Central memory CD8-positive, alpha-beta T cell (primary cell): Measurements from ENCODE around the gene KIF15.

Experiments used
- ATAC-seq: fragments of 150-1000 bp; cut with Tn5 transposase; replicated peaks from 2 replicates; pipeline ENCODE4 v1.10.0; 2022; ENCODE audit warnings: mild to moderate bottlenecking, moderate FRiP score, moderate number of reproducible peaks; ENCODE audit not compliant: poor library complexity, severe bottlenecking; ENCODE audit errors: extremely low read depth
- DNase-seq, 2 donors: peaks; one replicate each; pipeline ENCODE4 v3.0.0; 2021; ENCODE audit warnings: low spot score in 2 of 2
- H3K27ac Mint-ChIP-seq: one replicate; pipeline ENCODE4 v1.8.0; 2022; ENCODE audit warnings: low read depth, mild to moderate bottlenecking, moderate library complexity, mixed read lengths
- H3K27me3 Mint-ChIP-seq: one replicate; pipeline ENCODE4 v1.8.0; 2022; ENCODE audit warnings: mixed read lengths
- H3K36me3 Mint-ChIP-seq: one replicate; pipeline ENCODE4 v1.8.0; 2022; ENCODE audit warnings: mild to moderate bottlenecking, moderate library complexity, mixed read lengths; ENCODE audit not compliant: insufficient read depth
- H3K4me1 Mint-ChIP-seq: one replicate; pipeline ENCODE4 v1.8.0; 2022; ENCODE audit warnings: mixed read lengths
- H3K4me3 Mint-ChIP-seq: one replicate; pipeline ENCODE4 v1.8.0; 2022; ENCODE audit warnings: mild to moderate bottlenecking, moderate library complexity, mixed read lengths
- H3K9me3 Mint-ChIP-seq: one replicate; pipeline ENCODE4 v1.8.0; 2022; ENCODE audit warnings: mixed read lengths

Gene KIF15

DNA sequence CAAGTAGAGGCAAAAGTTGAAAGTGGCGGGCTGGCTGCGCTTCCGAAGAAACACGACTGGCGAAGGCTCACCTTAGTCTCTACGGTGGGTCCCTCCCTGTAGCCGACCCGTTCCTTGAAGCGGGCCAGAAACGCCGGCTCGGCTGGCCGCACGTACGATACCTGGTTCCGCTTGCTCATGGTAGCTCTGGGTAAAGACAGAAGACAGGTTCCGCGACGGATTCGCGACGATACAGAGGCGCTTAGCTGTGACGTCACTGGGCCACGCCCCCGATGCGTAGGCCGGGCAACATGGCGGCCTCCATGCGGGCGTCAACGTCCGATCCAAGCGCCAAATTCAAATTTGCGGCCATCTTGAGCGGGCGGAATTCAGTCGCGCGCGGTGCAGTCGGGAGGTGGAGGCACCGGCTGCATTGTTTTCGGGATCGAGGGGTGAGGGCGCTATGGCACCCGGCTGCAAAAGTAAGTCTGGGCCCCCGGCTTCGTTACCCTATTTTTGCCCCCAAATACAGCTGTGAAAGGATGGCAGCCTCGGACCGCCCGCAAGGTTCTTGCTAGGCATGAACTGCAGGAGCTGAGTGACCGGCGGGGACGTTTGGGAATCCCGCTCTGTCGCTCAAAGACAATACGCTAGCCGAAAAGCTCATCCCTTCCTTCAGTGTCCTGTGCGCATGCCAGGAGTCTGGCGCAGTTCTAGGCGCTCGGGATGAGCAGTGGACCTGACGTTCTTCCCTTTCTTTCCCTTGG, at the start of gene KIF15, which contains the start of gene KIAA1143:
KIF15 (plus strand) TSS at position 371 of the 746 bp plus-strand sequence; CDS start at position 443, 72 bp downstream.
KIAA1143 (minus strand) TSS at position 196 of the 746 bp plus-strand sequence; CDS start at position 179, 17 bp downstream.
- Mint-ChIP-seq H3K36me3 (peaks cover 24% of the 10 kb centered on the region), H3K9me3 (no peaks in the 10 kb centered on the region), H3K4me1 (peaks cover 34% of the 10 kb centered on the region), H3K27ac (peak within 1 kb of the TSS; percentile 93), H3K4me3 (peak within 1 kb of the TSS; percentile 87), H3K27me3 (no peaks in the 10 kb centered on the region)
- ATAC-seq (peak; percentile 99), DNase-seq (peak; percentile 95 to 96)

- H3K27me3 Mint-ChIP-seq: peaks cover 31% of the 10 kb centered on the region
- DNase-seq: peak; percentile 13 to 17
- H3K4me1 Mint-ChIP-seq: peaks cover 10% of the 10 kb centered on the region
- peak within 1 kb of the TSS; percentile 35 for H3K27ac Mint-ChIP-seq
- H3K4me3 Mint-ChIP-seq: peak within 1 kb of the TSS; percentile 85
- H3K9me3 Mint-ChIP-seq: peaks cover 6% of the 10 kb centered on the region
- peak; percentile 70 for ATAC-seq
- peaks cover 3% of the 10 kb centered on the region for H3K36me3 Mint-ChIP-seq
These were observed 49.0 kb upstream of the KIF15 start, which contains the start of gene ZNF502 for GRCh38 chr3:44712455-44713075. Gene ZNF502 (plus strand): TSS chr3:44712660. CDS start chr3:44720262, 7,602 bp downstream.

GRCh38 chr3:44721231-44722102, 40.1 kb upstream of the KIF15 start:
- H3K4me3 Mint-ChIP-seq: no peak overlapping the region
- peaks cover 45% of the 10 kb centered on the region for H3K9me3 Mint-ChIP-seq
- H3K36me3 Mint-ChIP-seq: peaks cover 7% of the 10 kb centered on the region
- ATAC-seq (no peak), DNase-seq (no peak)
- no peak overlapping the region for H3K27ac Mint-ChIP-seq
- no peaks in the 10 kb centered on the region for H3K27me3 Mint-ChIP-seq
- H3K4me1 Mint-ChIP-seq: no peaks in the 10 kb centered on the region

DNA sequence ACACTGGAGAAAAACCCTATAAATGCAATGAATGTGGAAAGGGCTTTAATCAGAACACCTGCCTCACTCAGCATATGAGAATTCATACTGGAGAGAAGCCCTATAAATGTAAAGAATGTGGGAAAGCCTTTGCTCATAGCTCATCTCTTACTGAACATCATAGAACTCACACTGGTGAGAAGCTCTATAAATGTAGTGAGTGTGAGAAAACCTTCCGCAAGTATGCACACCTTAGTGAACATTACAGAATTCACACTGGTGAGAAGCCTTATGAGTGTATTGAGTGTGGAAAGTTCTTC, 39.5 kb upstream of the KIF15 start:
- Mint-ChIP-seq H3K27me3 (no peaks in the 10 kb centered on the region), H3K27ac (no peak overlapping the region), H3K9me3 (peaks cover 45% of the 10 kb centered on the region), H3K36me3 (peaks cover 7% of the 10 kb centered on the region), H3K4me1 (no peaks in the 10 kb centered on the region), H3K4me3 (no peak overlapping the region)
- ATAC-seq (no peak), DNase-seq (no peak)

DNA sequence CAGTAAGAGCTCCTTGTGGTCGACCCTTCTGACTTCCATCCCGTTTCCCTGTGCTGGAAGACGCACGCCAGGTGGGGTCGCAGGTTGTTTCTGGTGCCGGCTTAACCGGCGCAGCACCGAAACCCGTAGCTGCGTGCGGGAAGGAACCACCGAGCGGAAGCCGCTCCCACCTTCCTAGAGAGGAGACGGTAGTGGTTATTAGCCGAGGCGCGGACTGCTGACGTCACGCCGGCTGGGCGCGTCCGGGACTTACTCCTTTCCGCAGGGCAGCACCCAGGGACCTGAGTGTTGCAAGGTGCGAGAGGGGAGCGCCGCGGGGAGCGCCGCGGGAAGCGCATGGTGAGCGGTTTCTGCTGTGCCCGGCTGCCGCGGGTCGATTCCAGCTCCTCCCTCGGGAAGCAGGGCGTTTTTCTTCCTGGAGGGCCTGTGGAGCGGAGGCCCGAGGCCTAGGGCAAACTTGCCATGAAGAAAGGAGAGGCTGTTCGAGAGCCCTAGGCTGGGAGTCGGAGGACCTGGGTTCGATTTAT, 32.1 kb upstream of the KIF15 start, which contains the start of gene ZNF501:
ZNF501 (plus strand) TSS at position 252 of the 527 bp plus-strand sequence. CDS start 4,787 bp downstream, outside the sequence.
- DNase-seq (peak; percentile 59 to 77), ATAC-seq (peak; percentile 94)
- peaks cover 16% of the 10 kb centered on the region for H3K4me1 Mint-ChIP-seq
- H3K27me3 Mint-ChIP-seq: no peaks in the 10 kb centered on the region
- H3K4me3 Mint-ChIP-seq: peak within 1 kb of the TSS; percentile 98
- peak within 1 kb of the TSS; percentile 90 for H3K27ac Mint-ChIP-seq
- peaks cover 25% of the 10 kb centered on the region for H3K9me3 Mint-ChIP-seq
- peaks cover 9% of the 10 kb centered on the region for H3K36me3 Mint-ChIP-seq

DNA sequence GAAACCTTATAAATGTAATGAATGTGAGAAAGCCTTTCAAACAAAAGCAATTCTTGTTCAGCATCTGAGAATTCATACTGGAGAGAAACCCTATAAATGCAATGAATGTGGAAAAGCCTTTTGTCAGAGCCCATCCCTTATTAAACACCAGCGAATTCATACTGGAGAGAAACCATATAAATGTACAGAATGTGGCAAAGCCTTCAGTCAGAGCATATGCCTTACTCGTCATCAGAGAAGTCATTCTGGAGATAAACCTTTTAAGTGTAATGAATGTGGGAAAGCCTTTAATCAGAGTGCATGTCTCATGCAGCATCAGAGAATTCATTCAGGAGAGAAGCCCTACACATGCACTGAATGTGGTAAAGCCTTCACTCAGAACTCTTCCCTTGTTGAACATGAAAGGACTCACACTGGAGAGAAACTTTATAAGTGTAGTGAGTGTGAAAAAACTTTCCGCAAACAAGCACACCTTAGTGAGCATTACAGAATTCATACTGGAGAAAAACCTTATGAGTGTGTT, 26.9 kb upstream of the KIF15 start:
- H3K4me3 Mint-ChIP-seq: no peak overlapping the region
- H3K27me3 Mint-ChIP-seq: no peaks in the 10 kb centered on the region
- ATAC-seq (no peak), DNase-seq (no peak)
- H3K4me1 Mint-ChIP-seq: peaks cover 8% of the 10 kb centered on the region
- H3K9me3 Mint-ChIP-seq: peaks cover 26% of the 10 kb centered on the region
- H3K27ac Mint-ChIP-seq: no peak overlapping the region
- H3K36me3 Mint-ChIP-seq: peaks cover 5% of the 10 kb centered on the region

DNA sequence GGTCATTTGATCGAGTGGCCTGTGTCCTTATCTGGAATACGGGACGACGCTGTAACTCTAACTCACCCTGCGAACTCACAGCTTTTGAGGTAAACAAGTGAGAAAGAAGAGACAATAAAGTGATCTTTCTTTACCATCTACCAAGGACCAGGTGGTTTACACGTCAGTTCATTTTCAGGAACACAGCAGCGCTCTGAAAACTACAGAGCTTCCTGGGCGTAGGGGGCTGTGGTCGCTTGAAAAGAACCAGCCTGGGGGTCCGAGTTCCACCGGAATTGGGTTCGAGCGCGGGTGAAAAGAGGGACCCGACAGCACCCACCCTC, 532 bp upstream of the KIF15 start:
- Mint-ChIP-seq H3K4me3 (peak overlapping the region; percentile 87), H3K9me3 (no peaks in the 10 kb centered on the region), H3K4me1 (peaks cover 34% of the 10 kb centered on the region), H3K36me3 (peaks cover 21% of the 10 kb centered on the region), H3K27me3 (no peaks in the 10 kb centered on the region), H3K27ac (peak overlapping the region; percentile 93)
- DNase-seq: no peak
- peak; percentile 21 for ATAC-seq

DNA sequence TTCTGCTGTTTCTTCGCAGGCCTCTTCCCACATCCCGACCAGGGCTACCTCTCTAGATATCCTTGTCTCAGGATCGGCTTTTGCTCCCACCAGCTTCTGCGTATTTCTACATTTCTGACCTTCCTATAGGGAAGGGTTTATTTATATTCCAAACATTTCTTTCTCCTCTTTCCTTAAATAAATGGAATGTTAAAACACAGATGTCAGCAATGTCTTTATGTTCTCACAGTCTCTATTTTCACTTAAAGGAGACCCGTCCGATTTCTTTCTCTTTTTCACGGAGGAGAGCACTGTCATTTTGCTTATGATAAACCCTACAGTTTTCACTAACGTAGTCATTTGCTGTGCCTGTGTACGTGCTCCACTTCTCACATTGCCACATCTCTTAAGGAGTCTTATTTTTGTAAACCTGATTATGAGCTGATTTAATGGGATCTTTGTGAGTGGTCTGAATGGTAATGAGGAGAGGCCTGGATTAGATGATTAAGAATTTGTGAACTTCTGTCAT, 630 bp downstream of the KIF15 start:
- DNase-seq (no peak), ATAC-seq (no peak)
- peak overlapping the region; percentile 87 for H3K4me3 Mint-ChIP-seq
- H3K9me3 Mint-ChIP-seq: no peaks in the 10 kb centered on the region
- H3K27ac Mint-ChIP-seq: peak overlapping the region; percentile 93
- H3K36me3 Mint-ChIP-seq: peaks cover 24% of the 10 kb centered on the region
- H3K27me3 Mint-ChIP-seq: no peaks in the 10 kb centered on the region
- peaks cover 31% of the 10 kb centered on the region for H3K4me1 Mint-ChIP-seq

GRCh38 chr3:44762690-44763089, 1.1 kb downstream of the KIF15 start:
- no peaks in the 10 kb centered on the region for H3K27me3 Mint-ChIP-seq
- H3K36me3 Mint-ChIP-seq: peaks cover 22% of the 10 kb centered on the region
- DNase-seq (no peak), ATAC-seq (no peak)
- H3K4me3 Mint-ChIP-seq: peak overlapping the region; percentile 87
- no peaks in the 10 kb centered on the region for H3K9me3 Mint-ChIP-seq
- peak overlapping the region; percentile 93 for H3K27ac Mint-ChIP-seq
- H3K4me1 Mint-ChIP-seq: peaks cover 27% of the 10 kb centered on the region

- no peak overlapping the region for H3K4me3 Mint-ChIP-seq
- no peak for DNase-seq
- peaks cover 20% of the 10 kb centered on the region for H3K36me3 Mint-ChIP-seq
- H3K27ac Mint-ChIP-seq: no peak overlapping the region
- H3K27me3 Mint-ChIP-seq: no peaks in the 10 kb centered on the region
- ATAC-seq: no peak
- H3K9me3 Mint-ChIP-seq: no peaks in the 10 kb centered on the region
- peaks cover 17% of the 10 kb centered on the region for H3K4me1 Mint-ChIP-seq
These were observed 2.7 kb downstream of the KIF15 start for GRCh38 chr3:44764248-44764647.

DNA sequence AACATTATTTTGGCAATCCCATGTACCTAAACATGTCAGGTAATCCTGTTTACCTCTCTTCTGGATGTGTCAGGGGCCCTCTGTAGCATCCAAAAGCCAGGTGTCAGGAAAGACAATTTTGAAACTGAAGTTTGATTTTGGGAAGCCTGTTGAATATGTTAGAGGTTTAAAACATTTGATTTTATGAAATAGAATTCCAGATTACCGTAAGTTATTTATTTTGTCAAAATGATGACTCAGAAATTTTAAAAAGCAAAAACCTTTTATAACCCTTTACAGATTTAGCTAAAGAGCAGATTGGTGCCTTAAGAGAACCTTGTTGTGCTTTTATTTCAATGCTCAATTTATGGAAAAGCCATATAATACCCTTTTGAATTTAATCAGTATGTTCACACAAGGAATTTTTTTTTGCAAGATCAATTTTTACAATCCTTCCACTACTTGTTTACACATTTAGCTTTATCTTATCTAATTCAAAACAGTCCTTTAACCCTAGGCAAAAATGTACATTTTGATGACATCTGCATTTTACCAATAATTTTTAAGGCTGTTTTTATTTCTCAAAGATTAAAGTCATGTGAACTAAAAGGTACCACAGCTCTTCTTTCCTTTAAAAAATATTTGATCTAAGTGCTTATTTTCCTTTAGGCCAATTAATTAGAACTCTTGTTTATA, 10.0 kb downstream of the KIF15 start:
- H3K4me1 Mint-ChIP-seq: no peaks in the 10 kb centered on the region
- H3K4me3 Mint-ChIP-seq: no peak overlapping the region
- no peak for DNase-seq
- H3K27ac Mint-ChIP-seq: no peak overlapping the region
- no peaks in the 10 kb centered on the region for H3K27me3 Mint-ChIP-seq
- peaks cover 6% of the 10 kb centered on the region for H3K9me3 Mint-ChIP-seq
- no peaks in the 10 kb centered on the region for H3K36me3 Mint-ChIP-seq
- ATAC-seq: no peak
